Aorta (tissue), 5 donors: ENCODE results near the gene ARHGEF16. TPM values are rescaled to one million over a fixed set of nuclear protein-coding genes. Genes with fewer than 3 reads are reported as not detected.

ENCODE experiments used
- ATAC-seq: fragments of 200-7000 bp; cut with Tn5 transposase; one replicate; pipeline ENCODE4 v1.9.1; 2022; ENCODE audit warnings: moderate library complexity; ENCODE audit not compliant: low FRiP score
- DNase-seq, 2 donors: peaks; one replicate each; pipeline ENCODE4 v3.0.0-alpha.2; 2020
- H3K27ac ChIP-seq, 2 donors: one replicate each; pipeline ENCODE4 v1.5.1; 2013; ENCODE audit warnings: low read length in 2 of 2, mild to moderate bottlenecking in 2 of 2, moderate library complexity in 2 of 2, control low read depth in 1 of 2, inconsistent platforms in 1 of 2, low read depth in 1 of 2
- H3K27me3 ChIP-seq, 2 donors: one replicate each; pipeline ENCODE4 v1.6.1; 2013; ENCODE audit warnings: control low read depth in 1 of 2, low read length in 1 of 2, mild to moderate bottlenecking in 1 of 2, moderate library complexity in 1 of 2; ENCODE audit not compliant: insufficient read depth in 2 of 2, control insufficient read depth in 1 of 2
- H3K36me3 ChIP-seq, 2 donors: one replicate each; pipeline ENCODE4 v1.6.1; 2013; ENCODE audit warnings: control low read depth in 1 of 2, low read length in 1 of 2, mild to moderate bottlenecking in 1 of 2; ENCODE audit not compliant: insufficient read depth in 2 of 2, control insufficient read depth in 1 of 2
- H3K4me1 ChIP-seq, 2 donors: one replicate each; pipeline ENCODE4 v1.6.1; 2013; ENCODE audit warnings: low read length in 2 of 2, control low read depth in 1 of 2, mild to moderate bottlenecking in 1 of 2, moderate library complexity in 1 of 2; ENCODE audit not compliant: insufficient read depth in 2 of 2, control insufficient read depth in 1 of 2
- H3K4me3 ChIP-seq, 2 donors: one replicate each; pipeline ENCODE4 v1.5.1; 2013; ENCODE audit warnings: low read length in 2 of 2, control low read depth in 1 of 2, mild to moderate bottlenecking in 1 of 2
- H3K9me3 ChIP-seq: one replicate; pipeline ENCODE4 v1.6.1; 2013; ENCODE audit warnings: mild to moderate bottlenecking, low read length; ENCODE audit not compliant: control insufficient read depth
- WGBS, 2 donors: extraction: QIAGEN DNeasy Blood & Tissue Kit; methylation state at CpG; one replicate each; pipeline ENCODE4 v1.1.7; 2013; 5-methylcytosine and 5-hydroxymethylcytosine counted together
- intact Hi-C, 2 donors: fragments of 100-400 bp; cut with DNase I; formaldehyde crosslinking; loops; one replicate each; pipeline versions ENCODE4 v1.14.2 to v1.15.0; 2022
- polyA plus RNA-seq, 2 donors: library from polyadenylated mRNA; stranded (reverse); fragments of 200-250 nt; gene quantifications; one replicate each; pipeline ENCODE4 v1.2.3, GENCODE V29; 2013
- total RNA-seq, 2 donors: library from RNA; stranded (reverse); fragmentation: NEBNext Ultra II Directional; extraction: Animal tissue kit (Norgen Biotek cat#: 25700); gene quantifications; one replicate each; pipeline ENCODE4 v1.2.1, GENCODE V29; 2021
- donor health status: healthy with polysubstance abuse.
- donor health status: Bipolar disorder and iron deficiency.
- donor health status: DM: no; HTN: no; CAD: no.
- donor health status: DM: no; HTN: no; CAD: no.
- donor health status: DM: yes; HTN: yes; CAD: no.

ARHGEF16 gene
- total and polyA plus RNA-seq, 4 donors: 0.62 to 8.8 (median 1.4) TPM; not detected in 1

- peak in 1 of 2 donors; percentile 40 for DNase-seq
- no peak overlapping the region for H3K27ac ChIP-seq
These were observed 5.6 kb downstream of the ARHGEF16 start for GRCh38 chr1:3459940-3460671.

GRCh38 chr1:3460672-3461131 lies 6.2 kb downstream of the ARHGEF16 start:
- H3K9me3 ChIP-seq: no peaks in the 10 kb centered on the region
- intact Hi-C loops: no loop called here
- no peaks in the 10 kb centered on the region for H3K36me3 ChIP-seq
- H3K4me1 ChIP-seq: no peaks in the 10 kb centered on the region
- peak in 1 of 2 donors; percentile 39 for DNase-seq
- no peak overlapping the region for H3K4me3 ChIP-seq
- no peaks in the 10 kb centered on the region for H3K27me3 ChIP-seq
- ATAC-seq: no peak
- no peak overlapping the region for H3K27ac ChIP-seq
- WGBS, 2 donors: 71 to 73% methylated on average over 14 of the region's 14 CpGs

More at GRCh38 chr1:3459940-3460671, 5.6 kb downstream of the ARHGEF16 start:
- H3K9me3 ChIP-seq: no peaks in the 10 kb centered on the region
- ATAC-seq: no peak
- 77 to 80% methylated on average over 23 of the region's 23 CpGs for WGBS, 2 donors
- H3K36me3 ChIP-seq: no peaks in the 10 kb centered on the region
- intact Hi-C loops: loop anchor here (10.0 kb wide), 1 partner anchor 335 kb away; the partner anchor contains the start of gene LRRC47 (in 2 of the 2)
- no peaks in the 10 kb centered on the region for H3K4me1 ChIP-seq
- H3K4me3 ChIP-seq: no peak overlapping the region
- H3K27me3 ChIP-seq: no peaks in the 10 kb centered on the region

- intact Hi-C loops: no loop called here
- 91 to 93% methylated on average over 27 to 30 of the region's 30 CpGs for WGBS, 2 donors
- no peak overlapping the region for H3K4me3 ChIP-seq
- H3K27me3 ChIP-seq: no peaks in the 10 kb centered on the region
- H3K9me3 ChIP-seq: no peaks in the 10 kb centered on the region
- no peaks in the 10 kb centered on the region for H3K4me1 ChIP-seq
- no peak overlapping the region for H3K27ac ChIP-seq
- peak in 1 of 2 donors; percentile 45 for DNase-seq
- no peak for ATAC-seq
- no peaks in the 10 kb centered on the region for H3K36me3 ChIP-seq
These were observed 6.9 kb downstream of the ARHGEF16 start for GRCh38 chr1:3461238-3461933.

GRCh38 chr1:3461934-3462275 lies 7.4 kb downstream of the ARHGEF16 start:
- Histone ChIP-seq H3K9me3 (no peaks in the 10 kb centered on the region), H3K36me3 (no peaks in the 10 kb centered on the region), H3K27me3 (no peaks in the 10 kb centered on the region), H3K4me1 (no peaks in the 10 kb centered on the region), H3K27ac (no peak overlapping the region), H3K4me3 (no peak overlapping the region)
- intact Hi-C loops: no loop called here
- ATAC-seq: no peak
- DNase-seq: peak in 1 of 2 donors; percentile 34
- 77 to 80% methylated on average over 6 to 13 of the region's 13 CpGs for WGBS, 2 donors

- no peak overlapping the region for H3K4me3 ChIP-seq
- intact Hi-C loops: no loop called here
- no peak for ATAC-seq
- H3K27me3 ChIP-seq: no peaks in the 10 kb centered on the region
- 86 to 90% methylated on average over 16 of the region's 16 CpGs for WGBS, 2 donors
- H3K4me1 ChIP-seq: no peaks in the 10 kb centered on the region
- DNase-seq: peak in 1 of 2 donors; percentile 28
- H3K9me3 ChIP-seq: no peaks in the 10 kb centered on the region
- H3K36me3 ChIP-seq: no peaks in the 10 kb centered on the region
- no peak overlapping the region for H3K27ac ChIP-seq
These were observed 8.0 kb downstream of the ARHGEF16 start for GRCh38 chr1:3462356-3463012.

- Histone ChIP-seq H3K4me3 (no peak overlapping the region), H3K9me3 (no peaks in the 10 kb centered on the region), H3K4me1 (no peaks in the 10 kb centered on the region), H3K27me3 (no peaks in the 10 kb centered on the region), H3K27ac (no peak overlapping the region), H3K36me3 (no peaks in the 10 kb centered on the region)
- ATAC-seq (no peak), DNase-seq (peak; percentile 42 to 73)
- whole genome bisulfite sequencing, 2 donors: 91 to 92% methylated on average over 22 of the region's 22 CpGs
- intact Hi-C loops: no loop called here
These were observed 8.5 kb downstream of the ARHGEF16 start for GRCh38 chr1:3463013-3463385.

GRCh38 chr1:3463408-3463863 lies 9.0 kb downstream of the ARHGEF16 start:
- intact Hi-C loops: no loop called here
- H3K27ac ChIP-seq: no peak overlapping the region
- no peaks in the 10 kb centered on the region for H3K4me1 ChIP-seq

GRCh38 chr1:3463891-3464648 lies 9.6 kb downstream of the ARHGEF16 start:
- Histone ChIP-seq H3K36me3 (no peaks in the 10 kb centered on the region), H3K9me3 (no peaks in the 10 kb centered on the region), H3K27ac (no peak overlapping the region), H3K27me3 (no peaks in the 10 kb centered on the region), H3K4me1 (no peaks in the 10 kb centered on the region), H3K4me3 (no peak overlapping the region)
- DNase-seq (peak; percentile 44 to 70), ATAC-seq (no peak)
- intact Hi-C loops: no loop called here
- WGBS, 2 donors: 82 to 88% methylated on average over 21 of the region's 21 CpGs

More at GRCh38 chr1:3463408-3463863, 9.0 kb downstream of the ARHGEF16 start:
- H3K27me3 ChIP-seq: no peaks in the 10 kb centered on the region
- ATAC-seq (no peak), DNase-seq (peak; percentile 30 to 60)
- H3K36me3 ChIP-seq: no peaks in the 10 kb centered on the region
- H3K4me3 ChIP-seq: no peak overlapping the region
- H3K9me3 ChIP-seq: no peaks in the 10 kb centered on the region
- 84 to 88% methylated on average over 19 to 20 of the region's 20 CpGs for WGBS, 2 donors
